SK-N-SH (cell line): ENCODE results near the gene TMEM131L. TPM values are rescaled to one million over a fixed set of nuclear protein-coding genes. Genes with fewer than 3 reads are reported as not detected.

ENCODE experiments used
- CTCF ChIA-PET: fragments of 300-600, 350-600 bp; formaldehyde crosslinking; extraction: SDS; loops from one replicate; lab custom pipeline; 2021; lab: Yijun Ruan, JAX
- POLR2A ChIA-PET: fragments of 350-600 bp; sonication (Branson Sonifier 250); formaldehyde crosslinking; extraction: SDS; loops from one replicate; lab custom pipeline; 2020; ENCODE audit warnings: antibody characterized with exemption, inconsistent platforms; lab: Yijun Ruan, JAX
- DNase-seq: peaks from one replicate; pipeline ENCODE4 v3.0.0; 2012
- H2AFZ ChIP-seq: fragments of 200-600 bp; sonication (generic); 2 replicates; pipeline ENCODE4 v1.8.1; 2016; ENCODE audit warnings: antibody characterized with exemption, mild to moderate bottlenecking, low read depth
- H3F3A ChIP-seq: fragments of 200-600 bp; sonication (generic); replicated peaks from 2 replicates; pipeline ENCODE3; 2016; ENCODE audit warnings: antibody characterized with exemption, mild to moderate bottlenecking; ENCODE audit not compliant: insufficient read depth
- H3K27ac ChIP-seq, 2 experiments: fragments of 200-500 bp in 1 of 2; fragments of 200-600 bp in 1 of 2; sonication (Bioruptor generic) in 1 of 2; sonication (generic), shearing (Covaris generic) in 1 of 2; 2 replicates each; pipeline versions ENCODE4 v1.5.1 to v1.6.1; 2014 to 2016; ENCODE audit warnings: low read depth in 2 of 2, inconsistent platforms in 1 of 2, low read length in 1 of 2, mild to moderate bottlenecking in 1 of 2, mixed read lengths in 1 of 2
- H3K27me3 ChIP-seq: fragments of 200-600 bp; sonication (generic), shearing (Covaris generic); 2 replicates; pipeline ENCODE4 v1.6.1; 2016; ENCODE audit warnings: mixed run types; ENCODE audit not compliant: insufficient read depth
- H3K36me3 ChIP-seq, 2 experiments: fragments of 200-500 bp in 1 of 2; fragments of 200-600 bp in 1 of 2; sonication (Bioruptor generic) in 1 of 2; sonication (generic) in 1 of 2; replicated peaks in 1 of 2; 2 replicates each; pipeline versions ENCODE3 to v1.5.1; 2014 to 2016; ENCODE audit warnings: low read length in 1 of 2, mild to moderate bottlenecking in 1 of 2; ENCODE audit not compliant: insufficient read depth in 2 of 2, control insufficient read depth in 1 of 2
- H3K4me1 ChIP-seq, 2 experiments: fragments of 200-500 bp in 1 of 2; fragments of 200-600 bp in 1 of 2; sonication (Bioruptor generic) in 1 of 2; sonication (generic), shearing (Covaris generic) in 1 of 2; 2 replicates each; pipeline versions ENCODE4 v1.5.1 to v1.6.1; 2014 to 2016; ENCODE audit warnings: low read depth in 1 of 2, low read length in 1 of 2, mixed run types in 1 of 2; ENCODE audit not compliant: insufficient read depth in 2 of 2, control insufficient read depth in 1 of 2
- H3K4me2 ChIP-seq: fragments of 200-600 bp; sonication (generic), shearing (Covaris generic); 2 replicates; pipeline ENCODE4 v1.6.1; 2017; ENCODE audit warnings: mixed run types
- H3K4me3 ChIP-seq, 2 experiments: fragments of 200-500 bp in 1 of 2; fragments of 200-600 bp in 1 of 2; sonication (Bioruptor generic) in 1 of 2; sonication (generic), shearing (Covaris generic) in 1 of 2; 2 replicates each; pipeline versions ENCODE4 v1.5.1 to v1.8.1; 2014 to 2016; ENCODE audit warnings: low read depth in 2 of 2, inconsistent platforms in 1 of 2, low read length in 1 of 2, mild to moderate bottlenecking in 1 of 2, mixed read lengths in 1 of 2, moderate library complexity in 1 of 2
- H3K79me2 ChIP-seq: fragments of 200-600 bp; sonication (generic); 2 replicates; pipeline ENCODE4 v1.8.1; 2017; ENCODE audit warnings: mild to moderate bottlenecking; ENCODE audit not compliant: insufficient read depth
- H3K9ac ChIP-seq: fragments of 200-600 bp; sonication (generic); 2 replicates; pipeline ENCODE4 v1.6.1; 2017; ENCODE audit warnings: mixed run types
- H3K9me2 ChIP-seq: fragments of 200-600 bp; sonication (generic); 2 replicates; pipeline ENCODE4 v1.6.1; 2017; ENCODE audit warnings: mixed run types
- H3K9me3 ChIP-seq: fragments of 200-600 bp; sonication (generic); 2 replicates; pipeline ENCODE4 v1.6.1; 2017; ENCODE audit warnings: mixed run types, mild to moderate bottlenecking, moderate library complexity
- H4K20me1 ChIP-seq: fragments of 200-600 bp; sonication (generic); 2 replicates; pipeline ENCODE4 v1.6.1; 2017; ENCODE audit warnings: mild to moderate bottlenecking, mixed run types; ENCODE audit not compliant: insufficient read depth
- CHD2 ChIP-seq: fragments of 150-350 bp; IDR thresholded peaks from 2 replicates; pipeline ENCODE4 v1.6.1; 2018; ENCODE audit warnings: low read length; ENCODE audit not compliant: partially characterized antibody
- EP300 ChIP-seq, 2 experiments: IDR thresholded peaks; 2 replicates each; pipeline versions ENCODE4 v1.4.0 to v1.6.1; 2012; ENCODE audit warnings: borderline replicate concordance in 1 of 2, low read depth in 1 of 2, low read length in 1 of 2
- FOXJ3 ChIP-seq: sonication (generic); formaldehyde crosslinking; IDR thresholded peaks from 2 replicates; pipeline ENCODE4 v1.5.1; 2020; ENCODE audit warnings: mild to moderate bottlenecking, missing genetic modification reagents
- GABPA ChIP-seq: IDR thresholded peaks from 2 replicates; pipeline ENCODE4 v1.4.0; 2012; ENCODE audit warnings: low read depth, mild to moderate bottlenecking
- JUND ChIP-seq: IDR thresholded peaks from 2 replicates; pipeline ENCODE4 v1.4.0; 2012
- RAD21 ChIP-seq: IDR thresholded peaks from 2 replicates; pipeline ENCODE4 v1.6.1; 2012; ENCODE audit warnings: mild to moderate bottlenecking, low read length
- RFX5 ChIP-seq: IDR thresholded peaks from 2 replicates; pipeline ENCODE4 v1.6.1; 2012; ENCODE audit warnings: mild to moderate bottlenecking, improper control_type of control experiment, low read length
- SMC3 ChIP-seq: IDR thresholded peaks from 2 replicates; pipeline ENCODE4 v1.6.1; 2012; ENCODE audit warnings: low read depth, low read length, improper control_type of control experiment
- TAF1 ChIP-seq: IDR thresholded peaks from 2 replicates; pipeline ENCODE4 v1.6.1; 2012; ENCODE audit warnings: low read depth, mild to moderate bottlenecking, low read length, moderate library complexity, borderline replicate concordance
- TEAD4 ChIP-seq: IDR thresholded peaks from 2 replicates; pipeline ENCODE4 v1.4.0; 2012; ENCODE audit warnings: mild to moderate bottlenecking, borderline replicate concordance; ENCODE audit not compliant: insufficient read depth
- USF2 ChIP-seq: fragments of 150-350 bp; IDR thresholded peaks from 2 replicates; pipeline ENCODE4 v1.6.1; 2017; ENCODE audit warnings: antibody characterized with exemption, low read length, low read depth, borderline replicate concordance
- YY1 ChIP-seq: IDR thresholded peaks from 2 replicates; pipeline ENCODE4 v1.4.0; 2012; ENCODE audit warnings: low read depth, mild to moderate bottlenecking
- ZBTB33 ChIP-seq: IDR thresholded peaks from 2 replicates; pipeline ENCODE4 v1.4.0; 2012; ENCODE audit warnings: low read depth, borderline replicate concordance
- WGBS: methylation state at CpG from one replicate; pipeline ENCODE4 v1.1.6; 2017; ENCODE audit warnings: low lambda C conversion rate; 5-methylcytosine and 5-hydroxymethylcytosine counted together
- polyA plus RNA-seq, 3 experiments: library from polyadenylated mRNA; depleted of rRNA; stranded (reverse); fragments of >200 nt; gene quantifications; 2 replicates each; pipeline ENCODE4 v1.2.3, GENCODE V29; 2012
- TF ChIP-seq, protein P1 (sequence below): fragments of 200-600 bp; sonication (generic); IDR thresholded peaks from 2 replicates; pipeline ENCODE4 v1.6.1; 2017; ENCODE audit warnings: antibody characterized with exemption, mild to moderate bottlenecking, moderate library complexity
- TF ChIP-seq, protein P2 (sequence below): IDR thresholded peaks from 2 replicates; pipeline ENCODE4 v1.4.0; 2012; ENCODE audit warnings: low read depth, borderline replicate concordance

The TMEM131L gene
- polyA plus RNA-seq, 1 of the 3 experiments (the other 2 are of a cell fraction), result 6.2 TPM

GRCh38 chr4:153474251-153474650 lies 8.1 kb downstream of the TMEM131L start (continued):
- TF ChIP-seq, protein P1, sequence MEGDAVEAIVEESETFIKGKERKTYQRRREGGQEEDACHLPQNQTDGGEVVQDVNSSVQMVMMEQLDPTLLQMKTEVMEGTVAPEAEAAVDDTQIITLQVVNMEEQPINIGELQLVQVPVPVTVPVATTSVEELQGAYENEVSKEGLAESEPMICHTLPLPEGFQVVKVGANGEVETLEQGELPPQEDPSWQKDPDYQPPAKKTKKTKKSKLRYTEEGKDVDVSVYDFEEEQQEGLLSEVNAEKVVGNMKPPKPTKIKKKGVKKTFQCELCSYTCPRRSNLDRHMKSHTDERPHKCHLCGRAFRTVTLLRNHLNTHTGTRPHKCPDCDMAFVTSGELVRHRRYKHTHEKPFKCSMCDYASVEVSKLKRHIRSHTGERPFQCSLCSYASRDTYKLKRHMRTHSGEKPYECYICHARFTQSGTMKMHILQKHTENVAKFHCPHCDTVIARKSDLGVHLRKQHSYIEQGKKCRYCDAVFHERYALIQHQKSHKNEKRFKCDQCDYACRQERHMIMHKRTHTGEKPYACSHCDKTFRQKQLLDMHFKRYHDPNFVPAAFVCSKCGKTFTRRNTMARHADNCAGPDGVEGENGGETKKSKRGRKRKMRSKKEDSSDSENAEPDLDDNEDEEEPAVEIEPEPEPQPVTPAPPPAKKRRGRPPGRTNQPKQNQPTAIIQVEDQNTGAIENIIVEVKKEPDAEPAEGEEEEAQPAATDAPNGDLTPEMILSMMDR, result no peak

- Histone ChIP-seq H3K27me3 (no peaks in the 10 kb centered on the region), H2AFZ (no peak overlapping the region), H3K9me2 (no peaks in the 10 kb centered on the region), H3K9ac (no peak overlapping the region), H3F3A (no peaks in the 10 kb centered on the region), H3K36me3 (peaks cover 6 to 15% of the 10 kb centered on the region in 2 experiments), H3K9me3 (no peaks in the 10 kb centered on the region), H4K20me1 (no peaks in the 10 kb centered on the region), H3K4me1 (peaks cover 0 to 2% of the 10 kb centered on the region in 2 experiments; a peak in 1 of 4 replicates), H3K79me2 (peaks cover 15% of the 10 kb centered on the region), H3K4me2 (no peak overlapping the region), H3K27ac (no peak overlapping the region), H3K4me3 (no peak overlapping the region)
- 93% methylated on average over 8 of the region's 8 CpGs for WGBS
- CTCF ChIA-PET, result interaction anchor here (1.0 to 2.5 kb wide), 2 partner anchors 9 to 131 kb away, joined by 3 to 5 read pairs; no protein-coding TSS in a partner anchor
- POLR2A ChIA-PET, result no interaction called here
- TF ChIP-seq SMC3, result no peak
- no peak for TF ChIP-seq EP300 (IDR thresholded peaks at IDR 0.05; ENCODE audit: borderline replicate concordance in 1 of 2, low read depth in 1 of 2, low read length in 1 of 2)
- TF ChIP-seq CHD2, result no peak
- TF ChIP-seq TAF1, result no peak
- TF ChIP-seq TEAD4, result no peak
- no peak for TF ChIP-seq YY1
- TF ChIP-seq JUND, result no peak
- TF ChIP-seq, protein P2, sequence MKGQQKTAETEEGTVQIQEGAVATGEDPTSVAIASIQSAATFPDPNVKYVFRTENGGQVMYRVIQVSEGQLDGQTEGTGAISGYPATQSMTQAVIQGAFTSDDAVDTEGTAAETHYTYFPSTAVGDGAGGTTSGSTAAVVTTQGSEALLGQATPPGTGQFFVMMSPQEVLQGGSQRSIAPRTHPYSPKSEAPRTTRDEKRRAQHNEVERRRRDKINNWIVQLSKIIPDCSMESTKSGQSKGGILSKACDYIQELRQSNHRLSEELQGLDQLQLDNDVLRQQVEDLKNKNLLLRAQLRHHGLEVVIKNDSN, result no peak
- TF ChIP-seq ZBTB33, result no peak
- no peak for TF ChIP-seq RFX5
- no peak for TF ChIP-seq USF2
- TF ChIP-seq RAD21, result no peak
- no peak for TF ChIP-seq FOXJ3 (CRISPR knock-in tag)
- TF ChIP-seq GABPA, result no peak
- no peak for DNase-seq
Observed at GRCh38 chr4:153476829-153477574, 10.8 kb downstream of the TMEM131L start.
